ENCODE data around the gene TRIM24.

Gene TRIM24

DNA sequence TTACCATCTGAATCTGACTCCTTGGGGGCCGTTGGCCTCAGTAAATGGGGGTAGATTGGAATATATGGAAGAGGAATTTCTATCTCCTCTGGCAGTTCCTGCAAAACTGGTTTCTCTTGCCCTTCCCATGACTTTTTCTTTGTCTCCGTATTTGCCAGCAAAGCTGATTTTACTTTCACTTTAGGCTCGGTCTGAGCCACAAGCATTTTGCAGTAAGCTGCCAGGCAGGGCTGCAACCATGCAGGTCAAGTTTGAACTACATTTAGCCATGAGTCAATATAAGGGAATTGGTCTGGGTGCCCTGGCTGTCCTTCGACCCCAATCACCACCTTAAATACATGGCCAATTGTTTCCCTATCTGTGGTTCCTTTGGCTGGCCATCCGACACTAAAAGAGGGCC lies 104.3 kb downstream of the TRIM24 start:
- DNase-seq (ENCODE audit: low read depth), result peak; percentile 75
- TF ChIP-seq MYC (IDR thresholded peaks at IDR 0.05; ENCODE audit: low read depth, low read length) (no peak), POLR2A (IDR thresholded peaks at IDR 0.05; ENCODE audit: extremely low read depth, insufficient read length) (no peak)
- TF ChIP-seq, protein P1, sequence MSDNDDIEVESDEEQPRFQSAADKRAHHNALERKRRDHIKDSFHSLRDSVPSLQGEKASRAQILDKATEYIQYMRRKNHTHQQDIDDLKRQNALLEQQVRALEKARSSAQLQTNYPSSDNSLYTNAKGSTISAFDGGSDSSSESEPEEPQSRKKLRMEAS (IDR thresholded peaks at IDR 0.05; ENCODE audit: low read depth, low read length), result no peak
- TF ChIP-seq, protein P2, sequence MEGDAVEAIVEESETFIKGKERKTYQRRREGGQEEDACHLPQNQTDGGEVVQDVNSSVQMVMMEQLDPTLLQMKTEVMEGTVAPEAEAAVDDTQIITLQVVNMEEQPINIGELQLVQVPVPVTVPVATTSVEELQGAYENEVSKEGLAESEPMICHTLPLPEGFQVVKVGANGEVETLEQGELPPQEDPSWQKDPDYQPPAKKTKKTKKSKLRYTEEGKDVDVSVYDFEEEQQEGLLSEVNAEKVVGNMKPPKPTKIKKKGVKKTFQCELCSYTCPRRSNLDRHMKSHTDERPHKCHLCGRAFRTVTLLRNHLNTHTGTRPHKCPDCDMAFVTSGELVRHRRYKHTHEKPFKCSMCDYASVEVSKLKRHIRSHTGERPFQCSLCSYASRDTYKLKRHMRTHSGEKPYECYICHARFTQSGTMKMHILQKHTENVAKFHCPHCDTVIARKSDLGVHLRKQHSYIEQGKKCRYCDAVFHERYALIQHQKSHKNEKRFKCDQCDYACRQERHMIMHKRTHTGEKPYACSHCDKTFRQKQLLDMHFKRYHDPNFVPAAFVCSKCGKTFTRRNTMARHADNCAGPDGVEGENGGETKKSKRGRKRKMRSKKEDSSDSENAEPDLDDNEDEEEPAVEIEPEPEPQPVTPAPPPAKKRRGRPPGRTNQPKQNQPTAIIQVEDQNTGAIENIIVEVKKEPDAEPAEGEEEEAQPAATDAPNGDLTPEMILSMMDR (IDR thresholded peaks at IDR 0.05; ENCODE audit: low read depth, low read length), result no peak
- H3K4me3 ChIP-seq (ENCODE audit: low read depth, low read length), result peak overlapping the region; percentile 78

DNA sequence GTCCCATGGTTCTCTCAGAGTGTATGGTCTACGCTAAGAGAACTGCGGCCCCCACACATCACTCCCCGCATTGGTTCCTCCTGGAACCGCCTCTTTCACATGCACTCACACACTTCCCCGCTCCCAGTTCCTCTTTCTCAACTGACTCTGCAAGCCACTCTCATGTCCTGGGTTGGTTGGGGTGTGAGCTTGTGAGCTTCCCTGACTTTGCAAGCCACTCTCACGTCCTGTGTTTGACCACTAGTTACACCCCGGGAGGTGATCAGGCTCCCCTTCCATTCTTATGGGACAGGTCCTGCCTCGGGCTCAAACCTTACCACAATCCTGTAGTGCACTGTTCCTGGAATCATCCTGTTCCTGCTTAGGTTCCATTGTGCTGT lies 105.0 kb downstream of the TRIM24 start:
- TF ChIP-seq POLR2A (IDR thresholded peaks at IDR 0.05; ENCODE audit: extremely low read depth, insufficient read length) (no peak), MYC (IDR thresholded peaks at IDR 0.05; ENCODE audit: low read depth, low read length) (no peak)
- TF ChIP-seq, protein P2 (IDR thresholded peaks at IDR 0.05; ENCODE audit: low read depth, low read length), result no peak
- TF ChIP-seq, protein P1 (IDR thresholded peaks at IDR 0.05; ENCODE audit: low read depth, low read length), result no peak
- DNase-seq (ENCODE audit: low read depth), result peak; percentile 99
- peak overlapping the region; percentile 78 for H3K4me3 ChIP-seq (ENCODE audit: low read depth, low read length)

DNA sequence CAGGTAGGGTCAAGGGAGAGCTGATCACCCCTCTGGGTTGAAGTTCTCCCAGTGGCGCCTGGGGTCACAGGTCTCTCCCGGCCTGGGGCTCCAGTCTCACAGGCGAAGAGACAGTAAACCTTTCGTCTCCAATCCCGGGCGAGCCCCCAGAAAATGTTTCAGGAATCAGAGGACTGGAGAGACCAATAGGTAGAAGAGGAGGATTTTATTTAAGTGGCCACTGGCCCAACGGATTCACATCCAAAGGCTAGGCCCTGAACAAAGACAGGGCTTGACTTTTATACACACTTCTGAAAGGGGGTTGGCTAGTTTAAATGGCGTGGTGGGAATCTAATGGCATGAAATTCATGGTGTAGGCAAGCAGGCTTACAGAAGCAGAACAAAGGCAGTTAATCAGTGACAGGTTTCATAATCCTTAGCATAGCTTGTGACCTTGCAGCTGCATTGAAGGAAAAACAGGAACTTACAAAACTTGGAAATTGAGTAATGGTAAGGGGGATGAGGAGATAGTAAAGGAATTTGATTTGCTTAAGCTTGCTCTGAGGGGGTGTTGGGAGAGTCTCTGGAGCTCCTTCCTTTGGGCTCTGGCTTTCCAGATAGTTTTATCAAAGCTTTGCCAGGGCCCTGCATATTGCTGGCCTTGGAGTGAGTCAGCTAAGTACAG lies 105.5 kb downstream of the TRIM24 start:
- TF ChIP-seq MYC (IDR thresholded peaks at IDR 0.05; ENCODE audit: low read depth, low read length), result 0 out of 2 replicates have a peak, but pooled peaks have one; percentile 14
- TF ChIP-seq, protein P1 (IDR thresholded peaks at IDR 0.05; ENCODE audit: low read depth, low read length), result no peak
- peak; percentile 95 for DNase-seq (ENCODE audit: low read depth)
- peak overlapping the region; percentile 78 for H3K4me3 ChIP-seq (ENCODE audit: low read depth, low read length)

DNA sequence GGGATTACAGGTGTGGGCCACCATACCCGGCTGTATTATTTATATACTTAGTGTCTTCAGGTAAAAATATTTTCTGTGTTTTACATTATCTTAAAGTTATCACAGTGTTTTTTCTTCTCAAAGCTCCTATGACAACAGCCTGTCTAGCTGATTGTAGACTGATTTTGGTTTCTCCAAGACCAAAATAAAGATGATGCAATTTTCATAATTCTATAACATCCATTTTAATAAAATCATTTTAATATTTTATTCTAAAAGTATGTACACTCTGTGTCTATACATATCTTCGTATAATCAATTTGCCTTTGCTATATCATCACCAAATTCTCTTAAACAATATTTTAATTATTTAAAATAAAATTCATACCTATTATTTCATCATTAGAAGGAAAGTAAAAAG lies 108.6 kb downstream of the TRIM24 start:
- DNase-seq (ENCODE audit: low read depth), result no peak
- TF ChIP-seq, protein P2 (IDR thresholded peaks at IDR 0.05; ENCODE audit: low read depth, low read length), result no peak
- TF ChIP-seq MYC (IDR thresholded peaks at IDR 0.05; ENCODE audit: low read depth, low read length) (no peak), POLR2A (IDR thresholded peaks at IDR 0.05; ENCODE audit: extremely low read depth, insufficient read length) (no peak)
- TF ChIP-seq, protein P1 (IDR thresholded peaks at IDR 0.05; ENCODE audit: low read depth, low read length), result no peak
- H3K4me3 ChIP-seq (ENCODE audit: low read depth, low read length), result no peak overlapping the region

DNA sequence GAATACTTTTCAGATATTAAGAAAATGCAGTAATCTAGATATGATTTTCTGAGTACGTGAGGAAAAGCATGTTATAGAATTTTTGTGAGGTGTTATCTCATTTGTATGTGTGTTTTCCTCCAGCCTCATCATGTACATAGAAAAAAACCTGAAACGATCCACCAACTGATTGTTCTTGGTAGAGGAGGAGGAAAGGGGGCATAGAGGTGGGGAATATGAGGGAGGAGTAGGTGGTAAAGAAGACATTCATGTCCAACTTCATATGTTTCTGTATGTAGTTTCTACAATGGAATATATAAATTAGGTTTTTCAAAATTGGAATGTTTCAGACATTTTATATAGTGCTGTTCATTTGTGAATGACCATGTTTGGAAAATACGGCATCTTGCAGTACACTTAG lies 109.4 kb downstream of the TRIM24 start:
- DNase-seq (ENCODE audit: low read depth), result no peak
- TF ChIP-seq MYC (IDR thresholded peaks at IDR 0.05; ENCODE audit: low read depth, low read length), result no peak
- TF ChIP-seq, protein P2 (IDR thresholded peaks at IDR 0.05; ENCODE audit: low read depth, low read length), result no peak
- TF ChIP-seq, protein P1 (IDR thresholded peaks at IDR 0.05; ENCODE audit: low read depth, low read length), result no peak
- TF ChIP-seq POLR2A (IDR thresholded peaks at IDR 0.05; ENCODE audit: extremely low read depth, insufficient read length), result no peak
- no peak overlapping the region for H3K4me3 ChIP-seq (ENCODE audit: low read depth, low read length)

DNA sequence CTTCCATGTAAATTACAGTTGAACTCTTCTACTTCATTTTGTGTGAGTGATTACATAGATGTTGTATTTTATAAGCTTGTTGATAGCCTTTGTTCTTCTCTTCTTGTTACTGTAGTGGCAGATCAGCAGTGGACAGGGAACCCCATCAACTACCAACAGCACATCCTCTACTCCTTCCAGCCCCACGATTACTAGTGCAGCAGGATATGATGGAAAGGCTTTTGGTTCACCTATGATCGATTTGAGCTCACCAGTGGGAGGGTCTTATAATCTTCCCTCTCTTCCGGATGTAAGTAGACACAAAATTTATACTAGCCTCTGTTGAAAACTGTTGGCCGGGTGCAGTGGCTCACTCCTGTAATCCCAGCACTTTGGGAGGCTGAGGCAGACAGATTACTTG lies 110.7 kb downstream of the TRIM24 start:
- no peak for DNase-seq (ENCODE audit: low read depth)
- TF ChIP-seq, protein P2 (IDR thresholded peaks at IDR 0.05; ENCODE audit: low read depth, low read length), result no peak
- TF ChIP-seq, protein P1 (IDR thresholded peaks at IDR 0.05; ENCODE audit: low read depth, low read length), result no peak
- TF ChIP-seq POLR2A (IDR thresholded peaks at IDR 0.05; ENCODE audit: extremely low read depth, insufficient read length) (no peak), MYC (IDR thresholded peaks at IDR 0.05; ENCODE audit: low read depth, low read length) (no peak)
- H3K4me3 ChIP-seq (ENCODE audit: low read depth, low read length), result no peak overlapping the region
